Measurements from ENCODE around the gene EXD1.

The EXD1 gene

DNA sequence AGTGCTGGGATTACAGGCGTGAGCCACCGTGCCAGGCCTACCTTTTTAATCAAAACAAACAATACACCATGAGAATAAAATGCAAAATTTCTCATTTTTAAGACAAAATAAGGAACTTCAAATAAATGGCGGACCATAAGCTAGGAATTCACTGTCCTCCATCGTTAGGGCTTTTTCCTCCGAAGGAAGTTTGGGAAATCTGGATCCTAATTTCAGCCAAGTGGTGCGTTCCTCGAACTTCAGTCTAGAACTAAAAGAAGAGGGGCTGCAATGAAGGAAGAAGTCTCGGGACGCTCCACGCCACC lies 260 bp downstream of the EXD1 start:
- H3K4me3 ChIP-seq (ENCODE audit: low read depth, low read length) = peak overlapping the region; percentile 8; the same call in 1 of the 2 replicates
- TF ChIP-seq, protein P1, sequence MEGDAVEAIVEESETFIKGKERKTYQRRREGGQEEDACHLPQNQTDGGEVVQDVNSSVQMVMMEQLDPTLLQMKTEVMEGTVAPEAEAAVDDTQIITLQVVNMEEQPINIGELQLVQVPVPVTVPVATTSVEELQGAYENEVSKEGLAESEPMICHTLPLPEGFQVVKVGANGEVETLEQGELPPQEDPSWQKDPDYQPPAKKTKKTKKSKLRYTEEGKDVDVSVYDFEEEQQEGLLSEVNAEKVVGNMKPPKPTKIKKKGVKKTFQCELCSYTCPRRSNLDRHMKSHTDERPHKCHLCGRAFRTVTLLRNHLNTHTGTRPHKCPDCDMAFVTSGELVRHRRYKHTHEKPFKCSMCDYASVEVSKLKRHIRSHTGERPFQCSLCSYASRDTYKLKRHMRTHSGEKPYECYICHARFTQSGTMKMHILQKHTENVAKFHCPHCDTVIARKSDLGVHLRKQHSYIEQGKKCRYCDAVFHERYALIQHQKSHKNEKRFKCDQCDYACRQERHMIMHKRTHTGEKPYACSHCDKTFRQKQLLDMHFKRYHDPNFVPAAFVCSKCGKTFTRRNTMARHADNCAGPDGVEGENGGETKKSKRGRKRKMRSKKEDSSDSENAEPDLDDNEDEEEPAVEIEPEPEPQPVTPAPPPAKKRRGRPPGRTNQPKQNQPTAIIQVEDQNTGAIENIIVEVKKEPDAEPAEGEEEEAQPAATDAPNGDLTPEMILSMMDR (IDR thresholded peaks at IDR 0.05; ENCODE audit: control insufficient read depth, extremely low read depth, insufficient read depth) = no peak
- DNase-seq (ENCODE audit: low read depth) = no peak

GRCh38 chr15:41219381-41219780 lies 11.2 kb downstream of the EXD1 start:
- no peak overlapping the region for H3K4me3 ChIP-seq (ENCODE audit: low read depth, low read length)
- TF ChIP-seq, protein P1 (IDR thresholded peaks at IDR 0.05; ENCODE audit: control insufficient read depth, extremely low read depth, insufficient read depth) = no peak
- no peak for DNase-seq (ENCODE audit: low read depth)

DNA sequence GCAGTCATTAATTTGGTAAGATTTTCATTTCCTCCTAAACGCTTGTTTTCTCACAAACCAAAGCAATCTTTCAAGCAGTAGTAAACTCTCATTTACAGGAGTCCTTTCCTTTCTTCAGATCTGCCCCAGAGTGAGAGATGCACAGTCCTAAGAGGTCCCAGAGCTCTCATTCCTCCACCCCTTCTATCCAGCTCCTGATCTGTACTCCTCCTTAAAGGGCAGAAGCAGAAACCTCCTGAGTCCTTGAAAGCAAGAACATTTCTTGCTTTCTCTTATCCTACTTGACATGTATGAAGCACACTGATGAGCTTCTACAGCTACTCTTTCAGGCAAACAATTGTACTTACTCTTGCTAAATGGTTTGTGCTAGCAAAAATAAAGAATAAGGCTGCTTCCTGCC lies 11.7 kb downstream of the EXD1 start:
- H3K4me3 ChIP-seq (ENCODE audit: low read depth, low read length) = no peak overlapping the region
- TF ChIP-seq, protein P1 (IDR thresholded peaks at IDR 0.05; ENCODE audit: control insufficient read depth, extremely low read depth, insufficient read depth) = no peak
- no peak for DNase-seq (ENCODE audit: low read depth)

- TF ChIP-seq, protein P1 (IDR thresholded peaks at IDR 0.05; ENCODE audit: control insufficient read depth, extremely low read depth, insufficient read depth) = no peak
- DNase-seq (ENCODE audit: low read depth) = no peak
Observed at GRCh38 chr15:41215708-41216107, 14.8 kb downstream of the EXD1 start.

GRCh38 chr15:41207687-41208448 lies 22.7 kb downstream of the EXD1 start:
- H3K4me3 ChIP-seq (ENCODE audit: low read depth, low read length) = no peak overlapping the region
- TF ChIP-seq, protein P1 (IDR thresholded peaks at IDR 0.05; ENCODE audit: control insufficient read depth, extremely low read depth, insufficient read depth) = no peak
- DNase-seq (ENCODE audit: low read depth) = no peak

More at GRCh38 chr15:41215708-41216107, 14.8 kb downstream of the EXD1 start:
- no peak overlapping the region for H3K4me3 ChIP-seq (ENCODE audit: low read depth, low read length)

DNA sequence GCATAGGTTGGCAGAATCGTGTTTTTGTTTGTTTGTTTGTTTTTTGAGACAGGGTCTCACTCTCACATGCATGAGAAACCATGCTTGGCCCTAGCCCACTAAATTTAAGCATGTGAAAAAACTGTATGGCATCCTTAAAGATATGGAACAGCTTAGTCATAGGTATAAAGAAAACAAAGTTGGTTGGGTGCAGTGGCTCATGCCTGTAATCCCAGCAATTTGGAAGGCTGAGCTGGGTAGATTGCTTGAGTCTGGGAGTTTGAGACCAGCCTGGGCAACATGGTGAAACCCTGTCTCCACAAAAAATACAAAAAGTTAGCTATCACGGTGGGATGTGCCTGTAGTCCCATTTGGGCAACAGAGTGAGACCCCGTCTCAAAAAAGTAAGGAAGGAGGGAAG lies 25.2 kb downstream of the EXD1 start:
- DNase-seq (ENCODE audit: low read depth) = no peak
- no peak overlapping the region for H3K4me3 ChIP-seq (ENCODE audit: low read depth, low read length)
- TF ChIP-seq, protein P1 (IDR thresholded peaks at IDR 0.05; ENCODE audit: control insufficient read depth, extremely low read depth, insufficient read depth) = no peak

DNA sequence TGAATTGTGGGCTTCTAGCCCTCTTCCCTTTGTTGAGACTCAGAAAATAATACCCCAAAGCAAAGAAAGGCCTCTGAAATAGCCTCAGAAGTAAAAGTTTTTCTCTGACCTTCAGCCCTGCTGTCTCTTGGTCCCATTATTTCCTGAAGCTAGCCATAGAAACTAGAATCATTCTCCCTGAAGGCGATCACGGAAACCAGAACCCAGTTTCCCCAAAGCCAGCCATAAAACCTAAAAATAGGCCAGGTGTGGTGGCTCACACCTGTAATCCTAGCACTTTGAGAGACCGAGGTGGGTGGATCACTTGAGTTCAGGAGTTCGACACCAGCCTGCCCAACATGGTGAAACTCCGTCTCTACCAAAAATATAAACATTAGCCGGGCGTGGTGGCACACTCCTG lies 27.2 kb downstream of the EXD1 start:
- TF ChIP-seq, protein P1 (IDR thresholded peaks at IDR 0.05; ENCODE audit: control insufficient read depth, extremely low read depth, insufficient read depth) = no peak
- DNase-seq (ENCODE audit: low read depth) = no peak
- no peak overlapping the region for H3K4me3 ChIP-seq (ENCODE audit: low read depth, low read length)

All from LNCaP clone FGC (cell line).